OCI-LY7 (cell line): ENCODE results near the gene PLSCR1. TPM values are rescaled to one million over a fixed set of nuclear protein-coding genes. Genes with fewer than 3 reads are reported as not detected.

Experiments
- BruUV-seq: library from RNA; stranded (reverse); fragments of 400-500 nt; replicated peaks from 2 replicates; lab custom pipeline; 2021; lab: Mats Ljungman, UMichigan
- CTCF ChIA-PET: fragments of 300-600 bp; sonication (Branson Sonifier 250); formaldehyde crosslinking; loops from one replicate; lab custom pipeline; 2022; ENCODE audit warnings: antibody characterized with exemption; ENCODE audit not compliant: unreplicated experiment; lab: Charles Lee
- POLR2A ChIA-PET: fragments of 300-600 bp; sonication (Branson Sonifier 250); formaldehyde crosslinking; loops from one replicate; lab custom pipeline; 2022; ENCODE audit warnings: antibody characterized with exemption; lab: Charles Lee
- DNase-seq: peaks from one replicate; pipeline ENCODE4 v3.0.0-alpha.2; 2015; ENCODE audit warnings: low spot score
- H2AFZ ChIP-seq: fragments of 200-600 bp; sonication (generic), shearing (Covaris generic); 2 replicates; pipeline ENCODE4 v1.6.1; 2014; ENCODE audit warnings: mild to moderate bottlenecking, antibody characterized with exemption, low read length, moderate library complexity
- H3K27ac ChIP-seq: fragments of 200-600 bp; sonication (generic); 2 replicates; pipeline ENCODE4 v1.5.1; 2014; ENCODE audit warnings: mixed run types, low read depth, mild to moderate bottlenecking, moderate library complexity, low read length, inconsistent platforms; ENCODE audit not compliant: poor library complexity, severe bottlenecking
- H3K36me3 ChIP-seq: fragments of 200-600 bp; sonication (generic); 2 replicates; pipeline ENCODE4 v1.6.1; 2014; ENCODE audit warnings: mild to moderate bottlenecking, antibody characterized with exemption, low read length, moderate library complexity, mixed read lengths; ENCODE audit not compliant: insufficient read depth
- H3K4me1 ChIP-seq: fragments of 200-600 bp; sonication (generic); 2 replicates; pipeline ENCODE4 v1.5.1; 2014; ENCODE audit warnings: mild to moderate bottlenecking, low read length; ENCODE audit not compliant: insufficient read depth, poor library complexity, severe bottlenecking
- H3K4me2 ChIP-seq: fragments of 200-600 bp; sonication (generic); 2 replicates; pipeline ENCODE4 v1.6.1; 2014; ENCODE audit warnings: mild to moderate bottlenecking, low read length
- H3K4me3 ChIP-seq: fragments of 200-600 bp; sonication (generic); 2 replicates; pipeline ENCODE4 v1.5.1; 2014; ENCODE audit warnings: mild to moderate bottlenecking, low read depth, low read length; ENCODE audit not compliant: poor library complexity, severe bottlenecking
- H3K79me2 ChIP-seq: fragments of 200-600 bp; sonication (generic); 2 replicates; pipeline ENCODE4 v1.6.1; 2016; ENCODE audit warnings: low read depth, mild to moderate bottlenecking, low read length, moderate library complexity, mixed read lengths; ENCODE audit not compliant: insufficient read depth
- H3K9me2 ChIP-seq: fragments of 200-600 bp; sonication (generic); 2 replicates; pipeline ENCODE4 v1.6.1; 2016; ENCODE audit warnings: mild to moderate bottlenecking, low read length, mixed read lengths; ENCODE audit not compliant: insufficient read depth
- H3K9me3 ChIP-seq: fragments of 200-600 bp; sonication (generic); 2 replicates; pipeline ENCODE4 v1.6.1; 2014; ENCODE audit warnings: mild to moderate bottlenecking, mixed run types, low read length, mixed read lengths
- H4K20me1 ChIP-seq: fragments of 200-600 bp; sonication (generic); 2 replicates; pipeline ENCODE4 v1.6.1; 2014; ENCODE audit warnings: mild to moderate bottlenecking, antibody characterized with exemption, low read length, moderate library complexity, mixed read lengths; ENCODE audit not compliant: insufficient read depth
- CTCF ChIP-seq: fragments of 200-600 bp; sonication (generic); conservative IDR thresholded peaks from 2 replicates; pipeline ENCODE4 v1.5.1; 2014; ENCODE audit warnings: mild to moderate bottlenecking, antibody characterized with exemption, low read length, moderate library complexity, mixed read lengths
- EZH2phosphoT487 ChIP-seq: fragments of 200-600 bp; sonication (generic); IDR thresholded peaks from 2 replicates; pipeline ENCODE4 v1.6.1; 2018; ENCODE audit warnings: low read depth, borderline replicate concordance, mild to moderate bottlenecking, mixed run types, antibody characterized with exemption, low read length, moderate library complexity, mixed read lengths
- intact Hi-C: fragments of 100-400 bp; cut with micrococcal nuclease; formaldehyde crosslinking; loops from one replicate; pipeline ENCODE4 v1.10.0; 2022; ENCODE audit not compliant: unreplicated experiment
- total RNA-seq, 2 experiments: library from RNA; depleted of rRNA in 1 of 2; stranded (reverse); fragments of >200 nt in 1 of 2; shearing (Covaris generic) in 1 of 2; gene quantifications; 2 replicates each; pipeline ENCODE4 v1.2.3, GENCODE V29; 2014 to 2022

The PLSCR1 gene
- total RNA-seq, 2 experiments from 2014 or later = 1.8 to 13.4 TPM

GRCh38 chr3:146470425-146470990 lies 73.9 kb downstream of the PLSCR1 start:
- no peak for DNase-seq
- no peaks in the 10 kb centered on the region for H3K36me3 ChIP-seq
- H3K4me3 ChIP-seq = peak overlapping the region; percentile 66
- peak overlapping the region; percentile 94; the same call in 1 of the 2 replicates for H3K4me2 ChIP-seq
- H2AFZ ChIP-seq = no peak overlapping the region; the same call in 1 of the 2 replicates
- H4K20me1 ChIP-seq = no peaks in the 10 kb centered on the region
- no peaks in the 10 kb centered on the region for H3K9me3 ChIP-seq
- no peaks in the 10 kb centered on the region for H3K9me2 ChIP-seq
- H3K4me1 ChIP-seq = peaks cover 16% of the 10 kb centered on the region
- H3K27ac ChIP-seq = no peak overlapping the region
- H3K79me2 ChIP-seq = no peaks in the 10 kb centered on the region
- ChIA-PET POLR2A (interaction anchor here (1.0 kb wide), 1 partner anchor 73 kb away, joined by 4 read pairs; no protein-coding TSS in a partner anchor), CTCF (no interaction called here)
- no TSS peak for BruUV-seq
- no peak for TF ChIP-seq EZH2phosphoT487
- intact Hi-C loops = no loop called here

GRCh38 chr3:146469150-146470017 lies 75.0 kb downstream of the PLSCR1 start, which contains the start of gene PLSCR2:
Gene PLSCR2, minus strand, starts transcription at chr3:146469561. Its CDS starts 9,657 bp downstream, at chr3:146459904.
- H3K36me3 ChIP-seq = no peaks in the 10 kb centered on the region
- intact Hi-C loops = loop anchor here (2.0 kb wide), 1 partner anchor 75 kb away; the partner anchor contains the start of gene PLSCR1
- peak within 1 kb of the TSS; percentile 94 for H3K4me2 ChIP-seq
- H3K27ac ChIP-seq = peak within 1 kb of the TSS; percentile 73
- peak; percentile 87 for DNase-seq
- H2AFZ ChIP-seq = peak within 1 kb of the TSS; percentile 99
- POLR2A ChIA-PET = interaction anchor here (0.5 to 1.5 kb wide), 3 partner anchors 14 to 1528 kb away, joined by 3 to 4 read pairs (median 3); no protein-coding TSS in a partner anchor
- BruUV-seq = no TSS peak
- H3K9me3 ChIP-seq = no peaks in the 10 kb centered on the region
- no peaks in the 10 kb centered on the region for H3K79me2 ChIP-seq
- CTCF ChIA-PET = no interaction called here
- H3K9me2 ChIP-seq = no peaks in the 10 kb centered on the region
- H4K20me1 ChIP-seq = no peaks in the 10 kb centered on the region
- H3K4me3 ChIP-seq = peak within 1 kb of the TSS; percentile 66
- peaks cover 16% of the 10 kb centered on the region for H3K4me1 ChIP-seq
- TF ChIP-seq CTCF (no peak), EZH2phosphoT487 (no peak)

- Histone ChIP-seq H3K27ac (peak overlapping the region; percentile 73), H3K4me3 (peak overlapping the region; percentile 66), H3K4me1 (peaks cover 16% of the 10 kb centered on the region), H3K9me3 (no peaks in the 10 kb centered on the region), H3K36me3 (no peaks in the 10 kb centered on the region), H4K20me1 (no peaks in the 10 kb centered on the region), H2AFZ (peak overlapping the region; percentile 99; the same call in 1 of the 2 replicates), H3K4me2 (peak overlapping the region; percentile 94), H3K9me2 (no peaks in the 10 kb centered on the region), H3K79me2 (no peaks in the 10 kb centered on the region)
- DNase-seq = no peak
- ChIA-PET CTCF (no interaction called here), POLR2A (interaction anchor here (1.0 to 1.5 kb wide), 2 partner anchors 13 to 20 kb away, joined by 3 to 4 read pairs; no protein-coding TSS in a partner anchor)
- intact Hi-C loops = loop anchor here (2.0 kb wide), 1 partner anchor 76 kb away; the partner anchor contains the start of gene PLSCR1
- no TSS peak for BruUV-seq
- TF ChIP-seq CTCF = no peak
- no peak for TF ChIP-seq EZH2phosphoT487
Observed at GRCh38 chr3:146468671-146469149, 75.7 kb downstream of the PLSCR1 start.
